ENCODE measurements around the gene PPP1R14C. TPM values are rescaled to one million over a fixed set of nuclear protein-coding genes. Genes with fewer than 3 reads are reported as not detected.
"Not testable (repeated sequence)": the region's sequence is repeated elsewhere in the genome, so short reads cannot be mapped to it uniquely, and the experiment has no call there.

Gene PPP1R14C
- total and polyA plus RNA-seq, 7 donors: 5.9 to 62.8 (median 22.5) TPM

DNA sequence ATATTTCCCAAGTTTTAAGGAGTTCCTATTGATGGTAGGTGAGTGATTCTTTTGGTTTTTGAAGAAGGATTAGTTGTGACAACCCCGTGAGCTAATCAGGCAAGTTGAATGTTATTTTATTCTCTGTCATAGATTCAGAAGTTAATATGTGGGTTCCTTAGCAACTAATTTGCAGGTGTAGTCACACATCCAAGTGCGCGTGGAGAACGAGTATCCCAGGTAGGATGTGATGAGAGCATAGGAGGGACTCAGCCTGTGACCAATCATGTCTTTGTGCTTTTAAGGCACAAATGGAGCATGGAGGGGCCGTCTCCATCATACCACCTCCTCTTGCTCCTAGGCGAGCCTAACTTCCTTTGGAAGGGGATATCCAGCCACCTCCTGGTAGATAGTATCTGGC lies 41.1 kb downstream of the PPP1R14C start:
- TF ChIP-seq CTCF (IDR thresholded peaks at IDR 0.05): no peak
- no peak overlapping the region for H3K4me3 ChIP-seq
- 93 to 95% (median 94%) methylated on average over 6 of the region's 6 CpGs for WGBS, 3 donors
- intact Hi-C loops (cut with DNase I): no loop called here
- no peaks in the 10 kb centered on the region for H3K4me1 ChIP-seq
- no peaks in the 10 kb centered on the region for H3K27me3 ChIP-seq (ENCODE audit: insufficient read depth in 3 of 3, low read length in 2 of 3)
- DNase-seq (no peak), ATAC-seq (no peak)
- no peak overlapping the region for H3K27ac ChIP-seq
- H3K9me3 ChIP-seq: no peaks in the 10 kb centered on the region
- no peaks in the 10 kb centered on the region for H3K36me3 ChIP-seq (ENCODE audit: insufficient read depth in 1 of 2, low read depth in 1 of 2)

GRCh38 chr6:150184850-150185731 lies 42.2 kb downstream of the PPP1R14C start:
- Histone ChIP-seq H3K27me3 (ENCODE audit: insufficient read depth in 3 of 3, low read length in 2 of 3) (no peaks in the 10 kb centered on the region), H3K4me3 (no peak overlapping the region), H3K9me3 (no peaks in the 10 kb centered on the region), H3K36me3 (ENCODE audit: insufficient read depth in 1 of 2, low read depth in 1 of 2) (no peaks in the 10 kb centered on the region), H3K4me1 (no peaks in the 10 kb centered on the region), H3K27ac (no peak overlapping the region)
- DNase-seq (no peak), ATAC-seq (no peak)
- intact Hi-C loops (cut with DNase I): no loop called here
- WGBS, 3 donors: 69 to 76% (median 72%) methylated on average over 10 of the region's 10 CpGs
- no peak for TF ChIP-seq CTCF (IDR thresholded peaks at IDR 0.05)

DNA sequence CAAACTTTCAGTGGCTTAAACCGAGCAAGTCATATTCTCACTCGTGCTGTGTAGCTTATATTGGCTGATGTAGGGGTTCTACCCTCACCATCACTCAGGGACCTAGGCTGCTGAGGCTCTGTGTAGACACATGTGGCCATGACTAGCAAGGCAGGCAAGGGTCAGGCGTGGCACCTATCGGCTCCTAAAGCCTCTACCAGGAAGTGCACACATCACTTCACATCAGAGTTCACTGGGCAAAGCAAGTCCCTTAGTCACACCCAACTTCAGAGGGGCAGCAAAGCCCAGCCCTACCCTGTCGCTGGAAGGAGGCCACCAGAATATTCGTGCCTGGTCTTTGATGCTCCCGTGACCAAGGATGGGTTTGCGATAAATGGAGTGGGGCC lies 42.9 kb downstream of the PPP1R14C start:
- 80 to 89% (median 82%) methylated on average over 8 of the region's 8 CpGs for WGBS, 3 donors
- no peaks in the 10 kb centered on the region for H3K27me3 ChIP-seq (ENCODE audit: insufficient read depth in 3 of 3, low read length in 2 of 3)
- H3K4me1 ChIP-seq: no peaks in the 10 kb centered on the region
- DNase-seq (no peak), ATAC-seq (peak in 1 of 4 donors; percentile 20)
- H3K9me3 ChIP-seq: no peaks in the 10 kb centered on the region
- intact Hi-C loops (cut with DNase I): no loop called here
- no peak overlapping the region for H3K4me3 ChIP-seq
- H3K27ac ChIP-seq: no peak overlapping the region
- no peak for TF ChIP-seq CTCF (IDR thresholded peaks at IDR 0.05)
- H3K36me3 ChIP-seq (ENCODE audit: insufficient read depth in 1 of 2, low read depth in 1 of 2): no peaks in the 10 kb centered on the region

DNA sequence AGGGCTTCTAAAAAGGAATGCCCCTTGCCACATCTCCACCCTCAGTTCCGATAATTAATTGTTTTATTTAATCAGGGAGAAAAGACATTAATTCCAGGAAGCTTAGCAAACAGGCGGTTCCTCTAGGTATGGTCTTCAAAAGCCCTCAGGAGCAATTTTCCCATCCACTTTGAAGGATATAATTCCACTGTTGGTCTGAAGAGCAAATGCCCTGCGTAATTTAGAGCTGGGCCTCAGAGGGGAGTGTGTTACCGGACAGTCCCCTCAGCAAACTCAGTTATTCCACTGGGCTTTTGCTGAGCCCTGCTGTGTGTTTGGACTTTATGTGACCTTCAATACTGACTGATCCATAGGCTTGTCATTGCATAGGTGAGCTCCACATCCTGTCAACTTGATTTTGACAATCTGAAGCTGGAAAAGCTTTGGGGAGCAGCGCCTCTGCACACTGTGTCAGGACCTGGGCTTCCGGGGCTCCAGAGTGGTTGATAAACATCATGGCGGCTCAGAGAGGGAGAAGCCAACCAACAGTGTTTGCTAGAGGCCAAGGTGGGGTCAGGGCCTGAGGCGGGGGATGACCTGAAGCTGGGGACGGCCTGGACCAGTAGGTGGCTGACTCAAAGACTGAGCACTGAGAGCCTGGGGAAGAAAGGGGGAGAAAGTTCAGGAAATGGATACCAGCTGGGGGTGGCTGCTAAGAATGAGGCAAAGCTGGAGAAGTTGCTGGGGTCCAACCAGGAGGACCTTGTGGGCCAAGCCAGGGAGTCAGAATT lies 43.5 kb downstream of the PPP1R14C start:
- no peaks in the 10 kb centered on the region for H3K27me3 ChIP-seq (ENCODE audit: insufficient read depth in 3 of 3, low read length in 2 of 3)
- intact Hi-C loops (cut with DNase I): no loop called here
- no peak for TF ChIP-seq CTCF (IDR thresholded peaks at IDR 0.05)
- no peak for DNase-seq
- H3K36me3 ChIP-seq (ENCODE audit: insufficient read depth in 1 of 2, low read depth in 1 of 2): no peaks in the 10 kb centered on the region
- ATAC-seq: no peak
- no peaks in the 10 kb centered on the region for H3K9me3 ChIP-seq
- no peak overlapping the region for H3K4me3 ChIP-seq
- H3K4me1 ChIP-seq: no peaks in the 10 kb centered on the region
- H3K27ac ChIP-seq: no peak overlapping the region
- 94 to 98% (median 97%) methylated on average over 9 of the region's 9 CpGs for WGBS, 3 donors

DNA sequence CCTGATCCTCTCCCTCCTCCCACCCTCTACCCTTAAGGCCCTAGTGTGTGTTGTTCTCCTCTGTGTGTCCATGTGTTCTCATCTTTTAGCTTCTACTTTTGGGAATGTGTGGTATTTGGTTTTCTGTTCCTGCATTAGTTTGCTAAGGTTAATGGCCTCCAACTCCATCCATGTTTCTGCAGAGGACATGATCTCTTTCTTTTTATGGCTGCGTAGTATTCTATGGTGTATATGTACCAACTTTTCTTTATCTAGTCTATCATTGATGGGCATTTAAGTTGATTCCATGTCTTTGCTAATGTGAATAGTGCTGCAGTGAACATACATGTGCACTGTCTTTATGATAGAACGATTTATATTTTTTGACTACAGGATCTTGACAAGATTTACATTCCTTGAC lies 44.6 kb downstream of the PPP1R14C start:
- intact Hi-C loops (cut with DNase I); DNase-seq: not testable (repeated sequence)

More for the DNA sequence above, 44.6 kb downstream of the PPP1R14C start:
- ATAC-seq; H3K9me3 ChIP-seq; H3K27ac ChIP-seq; H3K36me3 ChIP-seq (ENCODE audit: insufficient read depth in 1 of 2, low read depth in 1 of 2); H3K4me1 ChIP-seq; H3K27me3 ChIP-seq (ENCODE audit: insufficient read depth in 3 of 3, low read length in 2 of 3); H3K4me3 ChIP-seq: not testable (repeated sequence)
- 72 to 95% (median 94%) methylated on average over 2 of the region's 2 CpGs for WGBS, 3 donors

Data from psoas muscle (tissue), 8 donors.